GM21528 (cell line): ENCODE data around the gene CIAO1.
"Not testable (repeated sequence)": the region's sequence is repeated elsewhere in the genome, so short reads cannot be mapped to it uniquely, and the experiment has no call there.

Experiments
- ATAC-seq: cut with Tn5 transposase; IDR thresholded peaks from one replicate; pipeline ENCODE4 v1.9.1; 2021; ENCODE audit warnings: mild to moderate bottlenecking, moderate library complexity; ENCODE audit not compliant: unreplicated experiment, low FRiP score

The CIAO1 gene

DNA sequence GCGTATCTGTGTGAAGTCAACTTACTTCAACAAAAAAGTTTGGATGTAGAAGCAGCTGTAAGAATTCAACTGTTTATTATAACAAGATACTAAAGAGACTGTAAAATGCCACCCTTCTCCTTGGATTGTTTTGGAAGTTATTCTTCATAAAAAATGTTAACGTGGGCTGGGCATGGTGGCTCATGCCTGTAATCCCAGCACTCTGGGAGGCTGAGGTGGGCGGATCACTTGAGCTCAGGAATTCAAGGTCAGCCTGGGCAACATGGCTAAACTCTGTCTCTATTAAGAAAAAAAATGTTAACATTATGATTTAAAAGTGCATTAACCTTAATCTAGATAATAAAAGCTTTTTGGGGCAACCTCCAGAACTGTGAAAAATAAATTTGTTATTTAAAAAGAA, 7.7 kb downstream of the CIAO1 start:
- no peak for ATAC-seq

DNA sequence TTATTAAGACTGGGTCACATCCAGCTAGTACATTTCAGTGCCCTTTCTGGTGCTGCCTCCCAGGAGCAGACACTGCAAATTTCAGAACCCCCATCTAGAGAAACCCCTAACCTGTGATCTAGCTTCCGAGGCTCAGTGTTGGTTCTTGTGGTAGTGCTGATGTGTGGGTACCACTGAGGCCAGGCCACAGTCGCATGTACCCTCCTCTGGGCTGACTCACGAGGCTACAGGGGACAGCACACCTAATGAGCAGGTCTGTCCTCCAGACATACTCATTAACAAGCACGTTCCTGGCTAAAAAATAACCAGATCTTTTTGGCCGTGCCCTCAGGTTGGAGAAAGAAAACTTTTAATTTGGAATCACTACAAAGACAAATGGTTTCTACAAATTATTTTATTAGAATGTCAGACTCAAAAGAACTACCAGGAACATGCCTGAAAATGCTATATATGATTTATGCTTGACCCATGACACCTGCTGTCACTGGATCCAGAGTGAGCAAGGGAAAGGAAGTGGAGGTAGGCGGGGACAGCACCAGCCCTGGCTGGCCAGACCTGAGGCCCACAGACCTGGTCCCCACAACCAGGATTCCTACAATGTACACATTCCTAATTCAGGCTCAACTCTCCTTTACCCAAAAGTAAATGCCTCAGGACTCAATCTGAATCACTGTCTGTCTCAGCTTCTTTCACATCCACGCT, 8.5 kb downstream of the CIAO1 start:
- ATAC-seq = no peak

DNA sequence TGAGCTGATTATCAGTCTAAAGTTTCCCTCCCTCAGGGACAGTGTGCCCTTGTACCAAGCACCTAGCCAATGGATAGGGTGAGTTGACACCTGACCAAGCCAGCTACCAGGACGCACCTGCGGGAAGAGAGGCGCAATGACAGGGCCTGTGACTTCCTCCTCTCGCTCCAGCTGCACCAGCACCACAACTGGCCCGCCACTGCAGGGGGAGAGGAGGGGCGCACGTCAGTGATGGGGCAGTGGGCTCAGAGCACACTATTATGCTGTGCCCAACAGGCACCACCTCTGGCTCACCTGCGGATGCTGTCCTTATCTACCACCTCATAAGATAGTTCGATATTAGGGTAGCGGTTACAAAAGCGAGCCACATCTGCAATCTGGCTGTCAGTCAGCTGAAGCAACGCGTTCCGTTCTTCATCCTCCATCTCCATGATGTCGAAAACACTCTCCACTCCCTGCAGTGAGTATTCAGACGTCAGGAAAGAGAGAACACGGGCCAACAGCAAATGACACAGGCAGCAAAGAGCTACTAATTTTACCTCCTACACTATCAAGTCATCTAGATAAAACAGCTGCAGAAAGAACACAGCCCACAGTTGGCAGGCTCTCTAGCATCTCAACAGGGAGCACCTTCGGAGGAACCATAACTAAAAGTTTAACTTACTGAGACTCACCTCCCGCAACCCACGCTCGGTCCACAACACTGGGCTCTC, 10.9 kb downstream of the CIAO1 start:
- no peak for ATAC-seq

DNA sequence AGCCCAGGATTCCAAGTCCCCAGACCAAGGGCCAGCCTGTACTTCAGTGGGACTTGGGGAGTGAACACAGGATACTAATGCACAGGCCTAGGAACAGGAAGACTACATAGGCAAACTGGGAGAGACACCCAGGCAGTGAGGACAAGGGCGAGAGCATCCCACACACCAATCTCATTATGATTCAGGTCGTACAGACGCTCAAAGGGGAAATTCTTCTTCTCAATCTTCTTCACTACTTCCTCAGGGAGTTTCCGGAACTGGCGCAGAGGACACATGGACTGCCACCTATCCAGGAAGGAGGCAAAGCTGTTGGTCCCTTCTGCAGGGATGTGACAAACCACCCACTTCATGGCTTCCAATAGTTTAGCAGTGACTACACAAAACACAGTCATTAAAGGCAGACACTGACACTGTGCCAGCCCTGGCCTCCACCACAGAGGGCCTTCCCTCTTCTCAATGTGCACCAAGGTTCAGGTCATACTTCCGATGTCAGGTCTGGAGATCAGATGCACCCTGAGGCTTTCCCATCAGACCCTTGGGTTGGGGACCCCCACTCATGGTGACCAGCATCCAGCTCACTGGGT, 21.3 kb downstream of the CIAO1 start:
- no peak for ATAC-seq

DNA sequence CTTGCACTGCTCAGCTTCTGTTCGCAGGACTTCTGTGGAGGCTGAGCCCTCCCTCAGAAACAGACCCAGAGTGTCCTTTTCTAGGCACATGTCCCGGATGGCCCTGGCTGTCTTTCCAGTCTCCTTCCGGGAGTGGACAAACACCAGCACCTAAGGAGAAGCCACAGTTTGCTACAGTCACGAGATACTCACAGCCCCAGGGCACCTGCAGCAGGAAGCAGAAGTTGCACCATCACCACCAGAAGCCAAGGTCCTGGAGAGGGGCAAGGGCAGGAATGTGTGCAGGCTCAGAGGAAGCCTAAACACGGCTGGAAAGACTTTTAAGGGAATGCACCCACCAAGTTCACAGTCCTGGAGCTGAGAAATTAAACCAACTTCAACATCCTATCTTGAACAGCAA, 25.7 kb downstream of the CIAO1 start:
- ATAC-seq = no peak

DNA sequence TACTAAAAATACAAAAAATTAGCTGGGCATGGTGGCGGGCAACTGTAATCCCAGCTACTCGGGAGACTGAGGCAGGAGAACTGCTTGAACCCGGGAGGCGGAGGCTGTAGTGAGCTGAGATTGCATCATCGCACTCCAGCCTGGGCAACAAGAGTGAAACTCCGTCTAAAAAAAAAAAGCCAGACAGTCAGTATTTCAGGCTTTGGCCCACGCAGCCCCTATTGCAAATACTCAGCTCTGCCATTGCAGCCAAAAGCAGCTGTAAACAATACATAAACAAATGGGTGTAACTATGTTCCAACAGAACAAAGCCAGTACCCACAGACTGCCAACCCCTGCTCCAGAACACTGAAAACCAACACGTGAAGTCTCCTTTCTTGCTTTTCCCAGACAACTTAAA, 28.2 kb downstream of the CIAO1 start:
- not testable (repeated sequence) for ATAC-seq

DNA sequence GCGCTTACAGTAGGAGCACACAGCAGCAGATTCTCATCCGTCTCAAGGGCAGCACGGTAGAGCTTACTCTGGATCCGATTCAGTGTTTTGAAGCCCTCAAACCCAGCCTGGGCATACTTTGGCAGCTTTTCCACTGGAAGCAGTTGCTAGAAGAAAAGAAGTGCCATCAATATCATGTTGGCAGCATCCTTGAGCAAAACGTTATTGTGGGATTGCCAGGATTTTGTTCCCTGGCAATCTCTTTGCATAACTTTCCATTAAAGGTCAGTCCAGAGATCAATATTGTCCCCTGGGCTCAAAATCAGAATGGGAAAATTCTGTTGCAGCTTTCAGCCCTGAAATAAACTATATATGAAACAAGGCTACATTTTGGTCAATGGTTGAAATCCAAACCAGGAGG, 30.9 kb downstream of the CIAO1 start:
- no peak for ATAC-seq

DNA sequence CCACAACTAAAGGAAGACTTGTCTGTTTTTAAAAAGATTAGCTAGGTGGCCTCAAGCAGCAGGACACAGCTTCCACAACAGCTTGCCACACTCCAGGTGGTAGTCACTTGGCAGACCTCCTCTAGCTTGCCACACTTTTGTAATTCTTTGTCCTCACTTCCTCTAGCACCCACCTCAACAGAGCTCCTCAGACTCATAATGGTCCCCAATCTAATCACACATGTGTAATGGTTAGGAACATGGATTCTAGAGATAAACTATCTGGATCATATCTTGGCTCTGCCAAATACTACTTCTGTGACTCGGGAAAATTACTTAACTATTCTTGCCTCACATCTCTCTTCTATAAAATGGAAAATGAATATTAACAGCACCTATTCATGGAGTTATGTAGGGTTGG, 35.8 kb downstream of the CIAO1 start:
- ATAC-seq = no peak

DNA sequence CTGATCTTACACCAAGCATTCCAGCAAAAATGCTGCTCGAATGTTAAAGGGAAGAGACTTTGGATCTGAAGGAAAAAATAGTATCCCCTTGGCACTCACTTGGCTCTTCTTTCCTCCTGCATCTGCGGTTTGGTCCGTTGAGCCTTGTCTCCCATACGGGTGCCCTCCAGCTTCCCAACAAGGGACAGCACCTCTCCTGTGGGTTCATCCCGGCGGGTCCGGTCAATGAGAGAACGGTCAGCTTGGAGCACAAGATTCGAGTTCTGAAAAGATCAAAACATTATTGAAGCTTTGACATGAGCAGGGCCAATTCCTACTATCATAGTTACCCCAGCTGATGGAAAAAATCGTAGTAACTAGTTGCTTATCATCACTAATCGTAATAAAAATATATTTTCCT, 38.6 kb downstream of the CIAO1 start:
- ATAC-seq = no peak

DNA sequence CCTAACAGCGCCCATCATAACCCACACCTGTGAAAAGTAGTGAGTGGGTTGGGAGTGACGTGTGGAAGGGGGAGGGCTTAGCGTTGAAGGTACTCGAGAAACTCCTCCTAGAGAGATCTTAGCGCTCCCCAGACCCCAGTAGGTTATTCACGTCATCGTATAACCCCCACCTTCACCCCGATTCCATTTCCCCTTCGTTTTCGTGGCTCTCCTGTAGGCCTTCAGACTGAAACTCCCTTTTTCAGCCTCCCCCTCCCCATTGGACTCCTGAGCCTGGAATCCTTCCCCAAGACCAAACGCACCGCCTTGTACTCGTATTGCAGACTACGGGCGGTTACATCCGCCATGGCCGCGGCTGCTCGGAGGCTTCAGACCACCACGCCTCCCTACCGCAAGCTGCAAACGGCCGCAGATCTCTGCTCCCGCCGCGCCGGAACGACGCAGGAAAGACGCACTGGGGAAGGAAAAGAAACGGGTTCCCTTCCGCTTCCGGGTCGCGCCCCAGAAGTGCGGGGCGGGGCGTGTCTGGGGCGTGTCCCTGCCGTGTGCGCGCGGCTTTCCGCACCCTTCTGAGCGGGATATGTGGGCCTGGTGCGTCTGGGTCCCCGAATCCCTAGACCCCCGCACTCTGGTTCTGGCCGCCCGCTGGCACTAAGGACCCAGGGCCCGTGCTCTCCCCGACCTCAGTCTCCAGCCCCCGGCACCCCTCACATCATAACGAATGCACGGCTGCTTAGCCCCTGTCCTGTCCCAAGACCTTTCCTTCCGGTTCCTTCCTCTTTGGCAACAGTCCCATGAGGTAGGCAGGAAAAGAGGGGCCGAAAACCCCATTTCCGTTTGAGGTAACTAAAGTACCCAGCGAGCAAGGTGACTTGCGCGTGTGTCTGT, 39.3 kb downstream of the CIAO1 start, which contains the start of gene SNRNP200:
Gene SNRNP200, minus strand, starts transcription at position 456 of the 888 bp plus-strand sequence. Its CDS starts 109 bp downstream, at position 347.
- peak; percentile 89 for ATAC-seq

DNA sequence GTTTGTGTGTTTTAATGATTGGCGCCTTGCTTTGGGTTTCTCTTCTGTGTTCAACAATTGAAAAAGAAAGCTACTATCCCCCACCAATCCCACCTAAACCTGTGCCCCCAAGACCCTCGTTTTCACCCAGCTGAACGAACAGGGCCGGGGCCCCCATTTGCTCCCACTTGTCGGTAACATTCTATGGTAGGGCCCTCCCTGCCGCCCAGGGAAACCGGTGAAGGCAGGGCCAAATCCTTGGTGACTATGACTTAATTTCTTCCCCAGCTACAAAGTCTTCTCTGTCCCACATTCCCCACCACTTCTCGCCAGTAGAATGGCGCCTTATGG, 39.9 kb downstream of the CIAO1 start:
- ATAC-seq = peak; percentile 11

DNA sequence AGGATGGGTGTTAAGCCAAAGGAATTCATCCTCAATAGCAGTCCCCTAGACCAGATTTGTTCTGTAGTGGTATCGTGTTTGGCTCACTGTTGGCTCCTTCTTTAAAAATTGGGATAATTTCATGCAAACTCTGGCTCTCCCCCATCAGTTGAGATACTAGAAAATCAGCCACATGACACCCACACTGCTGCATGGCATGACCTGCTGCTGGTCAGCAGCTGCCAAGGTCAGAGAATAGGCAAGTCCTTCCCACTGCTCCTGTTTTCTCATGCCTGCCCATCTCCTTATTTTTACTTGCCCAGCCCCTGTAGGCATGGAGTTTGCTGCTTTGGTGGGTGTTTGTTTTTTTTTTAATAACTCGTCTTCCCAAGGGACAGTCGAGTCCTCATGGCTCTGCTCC, 40.3 kb downstream of the CIAO1 start:
- ATAC-seq = no peak

DNA sequence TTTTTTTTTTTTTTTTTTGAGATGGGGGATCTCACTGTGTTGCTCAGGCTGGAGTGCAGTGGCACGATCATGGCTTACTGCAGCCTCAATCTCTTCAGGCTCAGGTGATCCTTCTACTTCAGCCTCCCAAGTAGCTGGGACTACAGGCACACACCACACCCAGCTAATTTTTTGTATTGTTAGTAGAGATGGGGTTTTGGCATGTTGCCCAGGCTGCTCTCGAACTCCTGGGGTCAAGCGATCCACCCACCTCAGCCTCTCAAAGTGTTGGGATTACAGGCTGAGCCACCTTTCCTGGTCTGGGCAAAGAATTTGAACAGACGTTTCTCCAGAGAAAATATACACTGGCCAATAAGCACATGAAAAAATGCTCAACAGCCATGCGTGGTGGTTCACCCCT, 42.2 kb downstream of the CIAO1 start:
- no peak for ATAC-seq

DNA sequence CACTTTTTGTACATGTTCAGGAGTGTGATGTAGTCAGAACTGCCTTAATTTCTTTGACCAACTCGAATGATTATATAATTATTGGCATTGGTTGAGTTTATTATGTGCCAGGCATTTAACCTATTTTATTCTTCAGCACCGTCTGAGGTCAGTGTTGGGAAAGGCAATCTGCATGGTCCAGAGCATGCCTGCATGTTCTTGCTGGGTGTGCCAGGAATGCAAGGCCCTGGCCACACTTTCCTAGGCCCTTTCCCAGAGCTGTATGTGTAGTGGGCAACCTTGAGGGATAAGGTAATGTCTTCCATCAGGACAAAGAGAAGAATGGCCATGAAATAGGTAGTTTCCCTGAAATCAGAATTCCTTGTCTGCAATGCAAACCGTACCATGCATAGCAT, 49.0 kb downstream of the CIAO1 start:
- ATAC-seq = no peak

DNA sequence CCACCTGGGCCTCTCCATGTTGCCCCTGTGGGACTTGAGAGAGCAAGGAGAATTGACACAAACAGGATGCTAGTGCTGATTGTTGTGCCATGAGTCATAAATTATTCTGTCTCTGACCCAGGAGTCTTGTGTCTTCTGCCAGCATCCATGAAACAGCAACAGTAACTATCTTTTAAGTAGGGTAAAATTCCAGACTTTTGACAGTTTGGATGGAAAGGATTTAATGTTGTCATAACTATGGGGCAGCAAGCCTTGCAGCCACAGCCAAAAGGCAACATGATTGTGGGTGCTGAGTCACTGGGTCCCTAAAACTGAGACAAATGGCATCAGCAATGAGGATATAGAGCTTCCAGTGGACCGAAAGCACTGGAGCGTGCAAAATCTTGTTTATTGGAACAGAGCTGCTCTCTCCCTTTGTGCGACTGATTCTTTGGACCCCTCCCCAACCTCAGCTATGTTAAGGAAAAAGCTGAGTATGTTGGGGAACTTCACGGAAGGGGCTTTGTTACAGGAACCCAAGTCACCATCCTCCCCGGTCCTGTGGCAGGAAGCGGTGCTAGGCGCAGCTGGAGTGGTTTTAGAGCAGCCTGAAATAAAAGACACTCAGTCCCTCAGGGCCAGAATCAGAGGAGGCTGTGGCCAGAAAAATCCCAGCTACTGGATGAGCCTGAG, 49.5 kb downstream of the CIAO1 start:
- no peak for ATAC-seq

DNA sequence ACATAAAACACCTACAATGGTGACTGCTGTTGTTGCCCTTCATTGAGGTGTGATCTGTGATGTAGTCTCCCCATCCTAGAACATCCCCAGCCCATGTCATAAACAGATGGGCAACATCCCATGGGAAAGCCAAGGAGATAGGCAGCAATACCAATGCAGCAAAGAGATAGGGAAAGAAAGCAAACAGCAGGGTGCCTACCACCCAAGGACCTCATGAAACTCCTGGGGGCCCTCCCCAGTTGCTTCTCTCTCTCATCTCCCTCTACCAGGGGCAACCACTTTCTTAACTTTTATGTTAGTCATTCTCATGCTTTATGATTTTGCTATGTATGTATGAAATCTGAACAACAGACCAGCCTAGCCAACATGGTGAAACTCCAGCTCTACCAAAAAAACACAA, 51.0 kb downstream of the CIAO1 start:
- no peak for ATAC-seq

DNA sequence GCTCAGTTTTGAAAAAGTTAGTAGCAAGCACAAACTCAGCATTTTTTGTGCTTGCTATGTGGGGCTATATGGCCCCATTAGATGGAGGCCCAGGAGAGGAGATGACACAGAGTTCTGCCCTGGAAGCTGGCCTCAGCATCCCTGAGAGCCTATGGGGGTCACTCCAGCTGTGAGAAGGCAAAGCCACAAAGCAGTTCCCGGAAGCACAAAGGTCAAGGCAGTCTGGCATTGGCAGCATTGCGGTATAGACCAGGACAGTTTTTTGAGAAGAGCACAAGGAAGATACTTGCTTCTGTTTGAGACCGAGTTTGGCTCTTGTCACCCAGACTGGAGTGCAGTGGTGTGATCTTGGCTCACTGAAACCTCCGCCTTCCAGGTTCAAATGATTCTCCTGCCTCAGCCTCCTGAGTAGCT, 51.6 kb downstream of the CIAO1 start:
- no peak for ATAC-seq

DNA sequence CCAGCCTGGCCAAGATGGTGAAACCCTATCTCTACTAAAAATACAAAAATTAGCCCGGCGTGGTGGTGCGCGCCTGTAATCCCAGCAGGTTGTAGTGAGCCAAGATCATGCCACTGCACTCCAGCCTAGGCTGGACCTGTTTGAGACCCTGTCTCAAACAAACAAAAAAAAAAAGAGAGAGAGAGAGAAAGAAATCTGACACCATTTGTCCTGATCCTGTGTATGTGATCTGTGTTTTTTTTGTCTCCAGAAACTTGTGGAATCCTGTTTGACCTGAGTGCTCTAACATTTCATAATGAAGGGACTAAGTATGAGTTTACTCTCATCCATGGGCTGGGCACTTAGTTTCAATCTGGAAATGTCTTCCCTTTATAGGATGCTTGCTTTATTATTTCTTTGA, 52.7 kb downstream of the CIAO1 start:
- ATAC-seq = no peak

DNA sequence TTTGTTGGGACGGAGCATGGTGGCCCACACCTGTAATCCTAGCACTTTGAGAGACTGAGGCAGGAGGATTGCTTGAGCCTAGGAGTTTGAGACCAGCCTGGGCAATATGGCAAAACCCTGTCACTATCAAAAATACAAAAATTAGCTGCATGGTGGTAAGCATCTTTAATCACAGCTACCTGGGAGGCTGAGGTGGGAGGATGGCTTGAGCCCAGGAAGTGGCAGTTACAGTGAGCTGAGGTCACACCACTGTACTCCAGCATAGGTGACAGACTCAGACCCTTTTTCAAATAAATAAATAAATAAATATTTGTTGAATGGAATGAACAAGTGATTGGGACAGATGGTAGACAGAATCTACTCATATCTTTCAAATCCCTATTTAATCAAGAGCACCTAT, 53.4 kb downstream of the CIAO1 start:
- ATAC-seq = no peak

DNA sequence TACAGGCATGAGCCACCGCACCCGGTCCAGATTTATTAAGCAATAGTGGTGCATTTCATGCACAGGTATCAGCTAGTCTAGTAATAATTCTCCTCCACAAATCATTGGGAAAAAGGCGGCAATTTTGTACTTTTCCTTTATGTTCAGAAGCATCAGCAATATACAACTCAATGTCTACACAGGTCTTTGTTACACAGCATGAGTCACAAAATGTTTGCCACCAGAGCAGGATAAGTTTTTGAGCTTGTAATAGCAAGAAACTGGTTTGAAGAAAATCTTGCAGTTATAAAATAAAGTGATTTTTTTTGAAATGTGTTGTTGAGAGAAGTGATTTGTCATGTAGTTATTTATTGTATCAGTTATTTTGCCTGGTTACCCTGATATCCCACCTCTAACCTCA, 54.3 kb downstream of the CIAO1 start:
- no peak for ATAC-seq
